ENCODE results near the gene IPO4. TPM values are rescaled to one million over a fixed set of nuclear protein-coding genes. Genes with fewer than 3 reads are reported as not detected.

Gene IPO4
- total RNA-seq, 6 experiments from 2014 or later, result 17.9 to 44.0 (median 23.0) TPM

- Histone ChIP-seq H3K9me3 (no peaks in the 10 kb centered on the region), H3K4me1 (peaks cover 0 to 12% (median 4%) of the 10 kb centered on the region in 4 donors), H3K4me3 (peak overlapping the region in 2 of 3 donors; percentile 74 to 82), H3K36me3 (peaks cover 0 to 34% (median 8%) of the 10 kb centered on the region in 4 donors), H3K27me3 (no peaks in the 10 kb centered on the region), H3K27ac (peak overlapping the region in 1 of 3 donors; percentile 21)
- DNase-seq, result no peak
- 2% methylated on average over 3 of the region's 3 CpGs for WGBS (ENCODE audit: insufficient coverage, low coverage, low lambda C conversion rate, missing lambda C conversion rate)
- no peak for ATAC-seq
- intact Hi-C loops (cut with DNase I), result no loop called here
- no peak for TF ChIP-seq CTCF (IDR thresholded peaks at IDR 0.05)
- no peak for TF ChIP-seq POLR2A (IDR thresholded peaks at IDR 0.05)
These were observed 401 bp upstream of the IPO4 start for GRCh38 chr14:24189059-24189375.

GRCh38 chr14:24187539-24187915, 1.1 kb downstream of the IPO4 start:
- DNase-seq, result no peak
- ATAC-seq, result no peak

GRCh38 chr14:24186831-24187538, 1.6 kb downstream of the IPO4 start:
- Histone ChIP-seq H3K36me3 (peaks cover 0 to 39% (median 10%) of the 10 kb centered on the region in 4 donors), H3K27ac (no peak overlapping the region), H3K27me3 (no peaks in the 10 kb centered on the region), H3K9me3 (no peaks in the 10 kb centered on the region), H3K4me3 (no peak overlapping the region), H3K4me1 (peaks cover 0 to 11% (median 4%) of the 10 kb centered on the region in 4 donors)
- ATAC-seq, result no peak
- 96% methylated on average over 3 of the region's 10 CpGs for WGBS (ENCODE audit: insufficient coverage, low coverage, low lambda C conversion rate, missing lambda C conversion rate)
- intact Hi-C loops (cut with DNase I), result no loop called here
- DNase-seq, result no peak
- TF ChIP-seq POLR2A (IDR thresholded peaks at IDR 0.05) (no peak), CTCF (IDR thresholded peaks at IDR 0.05) (no peak)

More at GRCh38 chr14:24187539-24187915, 1.1 kb downstream of the IPO4 start:
- no CpG with 5 or more reads among the region's 2 CpGs for WGBS (ENCODE audit: insufficient coverage, low coverage, low lambda C conversion rate, missing lambda C conversion rate)
- Histone ChIP-seq H3K4me3 (no peak overlapping the region), H3K27me3 (no peaks in the 10 kb centered on the region), H3K4me1 (peaks cover 0 to 11% (median 4%) of the 10 kb centered on the region in 4 donors), H3K27ac (no peak overlapping the region), H3K9me3 (no peaks in the 10 kb centered on the region), H3K36me3 (peaks cover 0 to 36% (median 10%) of the 10 kb centered on the region in 4 donors)
- no peak for TF ChIP-seq POLR2A (IDR thresholded peaks at IDR 0.05)
- no peak for TF ChIP-seq CTCF (IDR thresholded peaks at IDR 0.05)
- intact Hi-C loops (cut with DNase I), result no loop called here

- Histone ChIP-seq H3K9me3 (no peaks in the 10 kb centered on the region), H3K27me3 (no peaks in the 10 kb centered on the region), H3K4me1 (peaks cover 0 to 13% (median 4%) of the 10 kb centered on the region in 4 donors), H3K4me3 (no peak overlapping the region), H3K27ac (no peak overlapping the region), H3K36me3 (peaks cover 0 to 46% (median 11%) of the 10 kb centered on the region in 4 donors)
- TF ChIP-seq CTCF (IDR thresholded peaks at IDR 0.05) (no peak), POLR2A (IDR thresholded peaks at IDR 0.05) (no peak)
- intact Hi-C loops (cut with DNase I), result no loop called here
- DNase-seq (peak in 1 of 3 donors; percentile 33), ATAC-seq (no peak)
- WGBS (ENCODE audit: insufficient coverage, low coverage, low lambda C conversion rate, missing lambda C conversion rate), result no CpG with 5 or more reads among the region's 11 CpGs
These were observed 2.9 kb downstream of the IPO4 start for GRCh38 chr14:24185741-24186140.

All from right lobe of liver (tissue), 6 donors.